Endometrial microvascular endothelial cells (primary cell): ENCODE results near the gene MRPL14. TPM values are rescaled to one million over a fixed set of nuclear protein-coding genes. Genes with fewer than 3 reads are reported as not detected.

Experiments
- in situ Hi-C: cut with HindIII; loops from 2 replicates; pipeline ENCODE4 v1.10.0; 2017; ENCODE audit warnings: low sequenced_read_pairs, low pct_unique_long_range_greater_than_20kb; ENCODE audit errors: inconsistent ontology term
- total RNA-seq: library from RNA; depleted of rRNA; stranded (reverse); fragments of >200 nt; gene quantifications from one replicate; pipeline ENCODE4 v1.2.3, GENCODE V29; 2015; ENCODE audit errors: inconsistent ontology term

Gene MRPL14
- total RNA-seq, result 50.4 TPM

DNA sequence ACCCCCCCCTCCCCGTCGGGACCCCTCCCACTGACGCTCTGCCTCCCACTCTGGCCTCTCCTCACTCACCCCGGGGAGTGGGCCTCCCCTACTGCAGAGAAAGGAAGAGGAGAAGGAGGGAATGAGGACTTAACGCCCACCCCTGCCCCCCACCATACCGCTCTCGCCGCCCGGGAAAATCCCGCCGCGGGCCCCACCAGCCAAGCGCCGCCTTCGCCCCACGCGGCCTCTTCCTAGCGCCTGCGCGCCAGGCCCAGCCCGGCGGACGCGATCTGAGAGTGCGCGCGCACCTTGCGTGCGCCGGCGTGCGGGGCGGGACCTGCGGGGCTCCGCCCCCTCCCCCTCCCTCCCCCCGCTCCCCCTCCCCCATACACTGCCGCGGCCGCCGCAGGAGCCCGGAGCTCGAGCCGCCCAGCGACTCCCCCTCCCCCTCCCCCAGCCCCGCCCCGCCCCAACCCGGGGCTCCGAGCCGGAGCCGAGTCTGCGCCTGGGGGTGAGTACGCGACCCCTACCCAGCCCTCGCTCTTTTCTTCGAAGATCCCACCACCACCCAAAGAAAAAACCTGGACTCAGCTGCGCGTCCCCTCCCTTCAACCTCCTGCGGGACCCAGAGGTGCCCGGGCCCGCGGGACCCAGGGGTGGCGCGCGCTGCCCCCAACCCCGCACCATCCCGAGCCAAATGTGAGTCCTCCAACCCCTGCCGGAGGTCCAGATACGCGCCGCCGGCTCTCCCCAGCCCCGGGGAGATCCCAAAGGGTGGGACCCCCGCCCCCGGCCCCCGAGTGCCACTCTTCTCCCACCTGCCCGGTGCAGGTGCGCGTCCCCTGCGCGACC is at the start of gene MRPL14, which contains the start of gene TMEM63B:
Gene MRPL14, minus strand, starts transcription at position 267 of the 834 bp plus-strand sequence. CDS start 10,841 bp downstream, outside the sequence.
Gene TMEM63B, plus strand, starts transcription at position 369 of the 834 bp plus-strand sequence. CDS start 7,031 bp downstream, outside the sequence.
- in situ Hi-C loops, result no loop called here

DNA sequence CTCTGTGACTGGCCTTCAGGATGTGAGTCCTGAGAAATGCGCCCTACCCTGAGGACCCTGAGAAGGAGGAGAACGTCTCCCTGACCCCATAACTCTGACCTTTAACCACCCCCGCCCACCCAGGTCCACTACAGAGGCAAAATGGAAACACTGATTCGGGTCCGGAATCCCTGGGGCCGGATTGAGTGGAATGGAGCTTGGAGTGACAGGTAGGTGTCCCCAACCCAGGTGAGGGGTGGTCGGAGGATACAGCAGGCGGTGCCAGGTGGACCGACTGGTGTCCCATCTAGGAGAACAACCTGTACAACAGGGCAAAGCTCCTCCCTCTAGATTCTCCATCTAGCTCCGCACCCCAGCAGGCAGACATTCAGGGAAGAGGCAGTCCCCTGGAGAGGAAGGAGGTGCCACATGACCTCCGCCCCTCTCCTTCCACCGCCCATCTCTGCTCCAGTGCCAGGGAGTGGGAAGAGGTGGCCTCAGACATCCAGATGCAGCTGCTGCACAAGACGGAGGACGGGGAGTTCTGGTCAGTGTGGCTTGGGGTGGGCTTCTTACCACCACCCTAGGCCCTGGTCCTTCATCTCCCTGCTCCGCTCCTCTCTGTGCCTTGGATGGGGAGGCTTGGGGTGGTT is 49.0 kb upstream of the MRPL14 start:
- in situ Hi-C loops, result no loop called here

DNA sequence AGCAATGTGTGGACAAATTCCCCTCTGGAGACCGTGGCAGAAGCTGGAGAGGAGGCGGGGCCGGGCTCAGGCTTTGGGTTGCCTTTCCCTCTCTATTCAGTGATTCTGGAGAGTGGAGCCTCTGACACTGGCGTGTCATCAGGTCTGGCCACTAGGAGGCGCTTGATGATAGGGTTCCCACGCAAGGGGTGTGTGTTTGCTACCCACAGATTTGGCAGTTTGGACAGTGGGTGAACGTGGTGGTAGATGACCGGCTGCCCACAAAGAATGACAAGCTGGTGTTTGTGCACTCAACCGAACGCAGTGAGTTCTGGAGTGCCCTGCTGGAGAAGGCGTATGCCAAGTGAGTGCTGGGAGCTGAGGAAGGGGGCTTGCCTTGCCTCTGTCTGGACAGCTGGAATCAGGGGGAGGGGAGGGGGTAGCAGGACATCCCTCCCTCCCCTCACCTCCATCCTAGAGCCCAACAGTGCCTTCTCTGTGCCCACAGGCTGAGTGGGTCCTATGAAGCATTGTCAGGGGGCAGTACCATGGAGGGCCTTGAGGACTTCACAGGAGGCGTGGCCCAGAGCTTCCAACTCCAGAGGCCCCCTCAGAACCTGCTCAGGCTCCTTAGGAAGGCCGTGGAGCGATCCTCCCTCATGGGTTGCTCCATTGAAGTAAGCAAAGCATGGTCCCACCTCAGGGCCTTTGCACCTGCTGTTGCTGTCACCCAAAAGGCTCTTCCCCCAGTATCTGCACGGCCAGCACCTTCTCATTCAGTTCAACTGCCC is 45.7 kb upstream of the MRPL14 start:
- in situ Hi-C loops, result no loop called here

DNA sequence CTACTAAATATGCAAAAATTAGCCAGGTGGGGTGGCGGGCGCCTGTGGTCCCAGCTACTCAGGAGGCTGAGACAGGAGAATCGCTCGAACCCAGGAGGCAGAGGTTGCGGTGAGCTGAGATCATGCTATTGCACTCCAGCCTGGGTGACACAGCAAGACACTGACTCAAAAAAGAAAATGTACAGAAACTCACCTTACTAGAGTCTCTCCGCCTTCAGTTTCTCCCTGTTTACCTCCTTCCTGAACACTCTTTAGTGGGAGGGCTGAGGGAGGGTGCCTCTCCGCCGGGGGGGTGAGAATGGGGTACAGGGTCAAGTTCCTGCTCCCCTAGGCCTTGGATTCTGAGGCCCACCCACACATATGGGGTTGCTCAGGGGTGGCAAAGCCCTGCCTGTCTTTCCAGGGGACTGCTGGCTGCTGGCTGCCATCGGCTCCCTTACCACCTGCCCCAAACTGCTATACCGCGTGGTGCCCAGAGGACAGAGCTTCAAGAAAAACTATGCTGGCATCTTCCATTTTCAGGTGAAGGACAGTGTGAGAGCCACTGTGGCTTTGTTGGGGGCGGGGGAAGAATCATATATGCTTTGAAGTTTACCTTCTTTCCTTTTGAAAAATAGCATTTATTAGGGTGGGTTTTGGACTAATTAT is 44.8 kb upstream of the MRPL14 start:
- in situ Hi-C loops, result no loop called here

DNA sequence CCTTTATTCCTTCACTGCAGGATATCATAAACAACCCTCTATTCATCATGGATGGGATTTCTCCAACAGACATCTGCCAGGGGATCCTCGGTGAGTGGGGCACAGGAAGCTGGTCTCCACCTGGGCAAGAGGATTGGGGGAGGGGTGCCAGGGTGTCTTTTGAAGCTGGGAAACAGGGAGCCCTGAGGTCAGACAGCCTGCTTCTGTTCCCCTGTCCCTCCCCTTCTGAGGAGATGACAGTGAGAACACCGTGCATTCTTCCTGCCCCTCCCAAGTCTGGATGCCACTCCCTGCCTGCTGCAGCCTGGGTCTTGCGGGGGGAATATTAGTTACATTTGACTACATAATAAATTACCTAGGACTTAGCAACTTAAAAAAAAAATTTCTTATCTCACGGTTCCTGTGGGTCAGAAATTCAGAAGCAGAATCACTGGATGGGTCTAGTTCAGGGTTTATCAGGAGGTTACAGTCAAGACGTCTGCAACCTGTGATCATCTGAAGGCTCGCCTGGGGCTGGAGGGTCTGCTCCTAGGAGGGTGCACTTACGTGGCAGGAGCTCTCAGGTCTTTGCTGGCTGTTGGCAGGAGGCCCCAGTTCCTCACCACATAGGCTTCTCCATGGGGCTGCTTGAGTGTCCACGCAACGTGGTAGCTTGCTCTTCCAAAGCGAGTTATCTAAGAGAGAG is 42.8 kb upstream of the MRPL14 start:
- in situ Hi-C loops, result no loop called here

DNA sequence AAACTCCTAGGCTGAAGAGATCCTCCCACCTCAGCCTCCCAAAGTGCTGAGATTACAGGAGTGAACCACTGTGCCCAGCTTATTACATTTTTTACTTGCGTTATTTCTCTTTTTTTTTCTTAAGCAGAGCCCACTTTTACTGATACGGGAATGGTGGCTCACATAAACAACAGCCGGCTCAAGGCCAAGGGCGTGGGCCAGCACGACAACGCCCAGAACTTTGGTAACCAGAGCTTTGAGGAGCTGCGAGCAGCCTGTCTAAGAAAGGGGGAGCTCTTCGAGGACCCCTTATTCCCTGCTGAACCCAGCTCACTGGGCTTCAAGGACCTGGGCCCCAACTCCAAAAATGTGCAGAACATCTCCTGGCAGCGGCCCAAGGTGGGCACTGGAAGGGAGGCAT is 41.9 kb upstream of the MRPL14 start:
- in situ Hi-C loops, result no loop called here

DNA sequence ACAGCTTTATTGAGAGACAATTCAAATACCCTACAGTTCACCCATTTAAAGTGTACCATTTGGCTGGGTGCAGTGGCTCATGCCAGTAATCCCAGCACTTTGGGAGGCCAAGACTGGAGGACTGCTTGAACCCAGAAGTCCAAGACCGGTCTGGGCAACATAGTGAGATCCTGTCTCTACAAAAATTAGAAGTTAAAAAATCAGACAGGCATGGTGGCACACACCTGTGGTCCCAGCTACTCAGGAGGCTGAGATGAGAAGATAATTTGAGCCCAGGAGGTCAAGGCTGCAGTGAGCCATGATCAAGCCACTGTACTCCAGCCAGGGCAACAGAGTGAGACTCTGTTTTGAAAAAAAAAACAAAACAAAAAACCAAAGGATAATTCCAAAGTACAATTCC is 40.3 kb upstream of the MRPL14 start:
- in situ Hi-C loops, result no loop called here

DNA sequence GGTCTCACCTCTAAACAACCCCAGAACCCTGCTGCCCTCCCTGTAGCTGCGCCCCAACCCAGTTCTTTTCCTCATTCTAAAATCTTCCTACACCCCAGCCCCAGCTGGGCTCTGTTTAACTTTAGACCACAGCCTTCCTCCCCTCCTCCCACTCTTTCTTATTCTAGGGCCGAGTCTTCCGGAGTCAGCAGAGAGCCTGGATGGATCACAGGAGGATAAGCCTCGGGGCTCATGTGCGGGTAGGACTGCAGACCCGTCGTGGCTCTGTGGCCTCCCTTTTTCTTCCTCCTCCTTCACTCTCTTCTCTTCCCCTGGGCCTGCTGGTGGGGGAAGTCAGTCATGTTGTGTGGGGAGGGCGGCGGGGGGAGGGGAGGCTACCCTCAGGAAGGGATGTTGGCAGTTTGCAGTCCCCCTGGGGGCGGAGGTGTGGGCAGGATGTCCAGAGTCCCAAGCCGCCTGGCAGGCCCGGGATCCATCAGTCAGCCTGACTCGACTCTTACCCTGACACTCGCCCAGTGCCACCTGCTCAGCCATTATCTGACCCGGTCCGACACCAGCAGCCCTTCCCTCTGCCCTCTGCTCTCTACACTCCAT is 39.4 kb upstream of the MRPL14 start:
- in situ Hi-C loops, result no loop called here

DNA sequence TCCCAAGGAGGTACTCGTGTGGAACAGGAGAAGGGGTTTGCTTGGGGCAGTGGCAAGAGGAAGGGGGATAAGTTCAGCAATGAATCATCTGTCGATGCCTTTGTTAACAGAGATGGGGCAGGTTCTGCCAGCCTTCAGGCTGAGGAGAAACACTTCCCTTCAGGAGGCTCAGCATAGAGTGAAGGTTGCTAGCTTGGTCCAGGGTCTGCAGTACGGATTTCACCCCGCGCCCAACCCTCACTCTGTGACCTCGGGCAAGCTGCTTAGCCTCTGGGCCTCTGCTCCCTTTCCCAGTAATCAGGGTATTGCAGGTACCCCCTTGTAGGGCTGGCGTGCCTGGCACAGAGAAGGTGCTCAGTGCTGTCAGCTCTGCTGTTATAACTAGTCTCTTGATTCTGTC is 38.9 kb upstream of the MRPL14 start:
- in situ Hi-C loops, result no loop called here

DNA sequence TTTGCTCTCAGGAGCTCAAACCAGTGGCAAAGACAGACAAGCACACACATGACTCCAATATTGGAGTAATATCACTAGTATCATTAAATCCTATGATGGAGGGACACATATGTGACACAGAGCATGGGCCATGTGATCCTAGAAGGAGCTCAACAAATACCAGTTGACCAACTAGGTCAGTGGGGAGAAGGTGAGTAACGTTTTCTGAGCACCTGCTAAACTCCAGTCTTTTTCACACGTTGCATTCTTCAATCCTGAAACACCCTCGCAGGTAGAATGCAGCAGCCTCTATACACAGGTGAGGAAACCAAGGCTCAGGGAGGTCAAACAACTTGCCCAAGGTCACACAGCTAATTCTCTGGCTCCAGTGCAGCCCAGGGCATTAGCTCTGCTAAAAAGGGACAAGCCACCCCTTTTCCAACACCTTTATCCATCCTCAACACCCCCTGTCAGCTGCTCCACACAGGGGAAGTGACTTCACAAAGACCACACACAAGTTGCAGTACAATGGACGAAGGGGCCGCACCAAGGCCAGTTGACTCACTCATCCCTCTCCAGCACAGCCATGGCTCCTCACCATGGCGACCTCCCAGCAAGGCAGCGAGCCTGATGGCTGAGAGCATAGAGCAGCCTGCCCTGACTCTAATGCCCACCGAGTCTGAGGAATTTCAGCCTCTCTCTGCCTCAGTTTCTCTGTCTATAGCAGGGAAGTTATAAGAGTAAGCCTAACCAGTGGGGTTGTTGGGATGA is 35.8 kb upstream of the MRPL14 start:
- in situ Hi-C loops, result no loop called here

DNA sequence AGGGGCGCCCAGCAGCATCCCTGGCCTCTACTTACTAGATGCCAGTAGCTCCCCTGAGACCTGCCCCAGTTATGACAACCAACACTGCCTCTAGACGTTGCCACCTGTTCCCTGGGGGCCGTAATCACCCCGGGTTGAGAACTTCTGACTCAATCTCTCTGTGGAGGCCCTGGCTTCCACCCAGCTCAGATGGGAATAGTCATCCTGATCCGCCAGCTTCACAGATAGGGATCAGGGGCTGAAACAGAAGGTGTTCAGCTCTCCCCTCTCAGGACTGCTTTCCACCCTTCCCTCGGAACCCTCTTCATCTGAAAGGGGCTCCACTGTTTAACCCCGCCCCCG is 34.7 kb upstream of the MRPL14 start:
- in situ Hi-C loops, result no loop called here

DNA sequence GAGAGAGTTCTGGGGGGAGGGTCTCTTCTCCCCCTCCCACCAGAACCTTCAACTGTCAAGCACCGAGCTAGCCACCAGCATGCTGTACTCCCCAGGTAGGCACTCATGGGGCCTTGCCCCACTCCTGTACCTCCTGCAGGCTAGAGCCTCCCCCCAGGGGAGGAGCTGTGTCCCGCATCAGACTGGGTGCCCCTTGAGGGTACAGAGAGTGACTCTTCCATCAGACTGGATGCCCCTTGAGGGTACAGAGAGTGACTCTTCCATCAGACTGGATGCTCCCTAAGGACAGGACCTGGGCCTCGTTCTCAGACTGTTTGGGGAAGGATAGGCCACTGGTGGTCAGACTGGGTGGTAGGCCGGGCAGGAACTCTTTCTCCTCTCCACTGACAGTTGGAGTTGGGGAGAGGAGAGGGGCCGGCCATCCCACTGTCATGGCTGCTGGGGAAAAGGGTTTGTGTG is 31.5 kb upstream of the MRPL14 start, which contains the start of gene CAPN11:
Gene CAPN11, plus strand, starts transcription at position 51 of the 459 bp plus-strand sequence. Its CDS starts 29 bp downstream, at position 80.
- in situ Hi-C loops, result no loop called here

DNA sequence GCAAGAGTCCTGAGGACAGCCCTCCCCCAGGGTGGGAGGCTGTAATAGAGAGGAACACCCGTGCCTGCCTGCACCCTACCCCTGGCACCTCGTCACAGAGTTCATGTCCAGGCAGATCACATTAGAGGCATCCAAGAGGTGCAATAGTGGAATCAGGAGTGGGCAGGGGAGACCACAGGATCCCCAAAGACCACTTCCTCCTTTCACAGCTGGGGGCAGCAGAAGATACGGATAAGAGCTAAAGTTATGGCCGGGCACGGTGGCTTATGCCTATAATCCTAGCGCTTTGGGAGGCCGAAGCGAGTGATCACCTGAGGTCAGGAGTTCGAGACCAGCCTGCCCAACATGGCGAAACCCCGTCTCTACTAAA is 29.9 kb upstream of the MRPL14 start:
- in situ Hi-C loops, result no loop called here

DNA sequence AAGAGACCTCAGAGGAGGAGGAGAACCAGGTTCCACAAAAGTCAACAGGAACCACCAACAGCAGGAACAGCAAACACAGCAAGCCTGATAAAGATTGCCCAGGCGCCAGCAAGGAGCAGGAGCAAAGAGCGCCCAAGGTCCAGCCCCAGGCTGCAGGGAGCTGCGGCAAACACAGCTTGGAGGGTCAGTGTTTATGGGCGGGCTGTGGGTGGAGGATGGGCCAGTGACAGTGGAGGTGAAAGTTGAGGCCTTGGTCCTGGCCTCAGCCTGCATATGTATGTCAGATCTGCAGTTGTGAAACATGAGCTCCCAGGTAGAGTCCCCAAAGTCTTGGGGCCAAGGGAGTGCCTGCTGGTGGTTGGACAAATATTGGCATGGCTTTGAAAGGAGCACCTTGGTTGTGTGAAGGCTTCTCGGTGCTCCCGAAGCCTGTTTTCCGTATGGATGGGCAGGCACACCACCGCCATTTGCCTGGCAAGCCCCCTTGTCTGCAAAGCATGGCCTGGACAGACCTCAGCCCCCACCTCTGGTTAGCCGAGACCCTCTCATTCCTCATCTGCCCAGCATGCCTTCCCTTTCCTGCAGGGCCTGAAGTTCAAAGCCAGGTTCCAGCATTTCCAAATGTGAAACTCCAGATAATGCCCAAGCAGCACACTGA is 29.4 kb upstream of the MRPL14 start:
- in situ Hi-C loops, result no loop called here

DNA sequence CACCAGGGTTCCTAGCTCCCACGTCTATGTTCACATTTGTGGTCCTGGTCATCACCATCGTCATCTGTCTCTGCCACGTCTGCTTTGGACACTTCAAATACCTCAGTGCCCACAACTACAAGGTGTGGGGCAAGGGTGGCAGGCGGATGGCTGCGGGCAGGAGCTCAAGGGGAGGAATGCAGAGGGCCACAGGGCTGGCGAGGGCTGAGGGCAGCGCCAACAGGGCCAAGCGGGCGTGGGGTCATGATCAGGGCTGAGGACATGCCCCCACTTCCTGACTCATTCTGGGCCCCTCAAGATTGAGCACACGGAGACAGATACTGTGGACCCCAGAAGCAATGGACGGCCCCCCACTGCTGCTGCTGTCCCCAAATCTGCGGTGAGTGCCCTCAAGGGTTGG is 26.8 kb upstream of the MRPL14 start:
- in situ Hi-C loops, result no loop called here

DNA sequence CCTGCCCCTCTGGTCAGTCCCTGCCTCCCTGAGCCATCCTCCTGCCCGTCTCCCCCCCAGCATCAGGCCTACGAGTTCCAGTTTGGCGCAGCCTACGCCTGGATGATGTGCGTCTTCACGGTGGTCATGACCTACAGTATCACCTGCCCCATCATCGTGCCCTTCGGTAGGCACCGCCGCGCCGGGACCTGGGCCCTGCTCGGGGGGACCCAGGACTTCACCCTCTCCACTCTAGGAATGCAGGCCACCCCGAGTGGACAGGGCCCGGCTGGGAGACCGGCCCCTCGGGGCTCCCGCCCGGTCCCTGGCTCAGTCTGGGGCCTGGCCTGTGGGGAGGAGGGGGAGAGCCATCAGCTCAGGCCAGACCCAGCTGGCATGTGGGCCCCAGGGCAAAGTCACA is 25.3 kb upstream of the MRPL14 start:
- in situ Hi-C loops, result no loop called here

DNA sequence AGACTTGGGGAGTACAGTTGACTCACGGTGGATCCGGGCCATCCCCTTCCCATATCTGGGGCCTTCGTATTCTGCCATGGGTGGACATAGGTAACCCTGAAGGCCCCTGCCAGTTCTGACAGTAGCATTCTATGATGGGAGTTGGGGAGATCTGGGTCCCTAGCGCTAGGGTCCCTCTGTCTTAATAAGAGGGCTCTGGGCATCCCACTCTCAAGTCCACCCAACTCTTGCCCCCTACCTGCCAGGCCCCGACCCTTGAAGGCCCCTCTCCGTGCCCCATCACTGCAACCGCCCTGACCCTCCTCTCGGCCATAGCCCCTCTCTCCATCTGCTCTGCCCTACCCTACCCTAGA is 24.8 kb upstream of the MRPL14 start:
- in situ Hi-C loops, result no loop called here
